K562 (cell line): ENCODE measurements around the gene VWA3A. TPM values are rescaled to one million over a fixed set of nuclear protein-coding genes. Genes with fewer than 3 reads are reported as not detected.

Experiments
- CC2D1A ChIP-seq: fragments of 450-650 bp; IDR thresholded peaks from 2 replicates; pipeline ENCODE4 v1.6.1; 2017; ENCODE audit warnings: mild to moderate bottlenecking
- EP300 ChIP-seq: IDR thresholded peaks from 2 replicates; pipeline ENCODE4 v1.6.1; 2012; ENCODE audit warnings: low read length, improper control_type of control experiment
- FOSL1 ChIP-seq: fragments of 200-800 bp; sonication (Bioruptor generic); conservative IDR thresholded peaks from 2 replicates; pipeline ENCODE4 v1.6.1; 2016; ENCODE audit warnings: missing genetic modification characterization, missing compliant biosample characterization
- KAT2B ChIP-seq: IDR thresholded peaks from one replicate; pipeline ENCODE4 v1.6.1; 2012; ENCODE audit warnings: low read depth, mild to moderate bottlenecking, control low read depth, inconsistent platforms, low read length, moderate library complexity
- LCOR ChIP-seq: sonication (generic); formaldehyde crosslinking; IDR thresholded peaks from 2 replicates; pipeline ENCODE4 v1.8.0; 2022; ENCODE audit warnings: mild to moderate bottlenecking, missing genetic modification reagents
- MEF2D ChIP-seq: conservative IDR thresholded peaks from 2 replicates; pipeline ENCODE4 v1.6.1; 2016; ENCODE audit warnings: low read depth, missing genetic modification characterization, missing compliant biosample characterization
- NR4A1 ChIP-seq, 2 experiments: fragments of 250-450 bp in 1 of 2; fragments of 450-650 bp in 1 of 2; sonication (Bioruptor Pico) in 1 of 2; IDR thresholded peaks; 2 replicates each; pipeline versions ENCODE4 v1.4.0 to v1.6.1; 2016 to 2020; ENCODE audit warnings: mild to moderate bottlenecking in 2 of 2, missing compliant biosample characterization in 1 of 2, missing genetic modification characterization in 1 of 2, moderate library complexity in 1 of 2
- OTX1 ChIP-seq: fragments of 450-650 bp; formaldehyde crosslinking; IDR thresholded peaks from 2 replicates; pipeline ENCODE4 v1.4.0; 2022; ENCODE audit warnings: mild to moderate bottlenecking
- POLR2A ChIP-seq: fragments of 450-650 bp; conservative IDR thresholded peaks from 2 replicates; pipeline ENCODE4 v1.6.1; 2016
- POLR2G ChIP-seq: fragments of 200-400 bp; formaldehyde crosslinking; IDR thresholded peaks from 2 replicates; pipeline ENCODE4 v1.6.1; 2017; ENCODE audit warnings: low read depth, mild to moderate bottlenecking, antibody characterized with exemption, low read length, moderate library complexity
- POLR3A ChIP-seq: IDR thresholded peaks from 2 replicates; pipeline ENCODE4 v1.6.1; 2011; ENCODE audit warnings: borderline replicate concordance, mild to moderate bottlenecking, moderate library complexity; ENCODE audit not compliant: insufficient read length, insufficient read depth; ENCODE audit errors: extremely low read depth
- RHOXF2B ChIP-seq: fragments of 250-450 bp; sonication (Bioruptor Pico); conservative IDR thresholded peaks from 2 replicates; pipeline ENCODE4 v1.5.1; 2021
- SMAD1 ChIP-seq: fragments of 150-350 bp; IDR thresholded peaks from 2 replicates; pipeline ENCODE4 v1.6.1; 2014; ENCODE audit warnings: low read length, low read depth; ENCODE audit not compliant: partially characterized antibody
- TAF1 ChIP-seq: IDR thresholded peaks from 2 replicates; pipeline ENCODE4 v1.6.1; 2011; ENCODE audit warnings: mild to moderate bottlenecking, low read length, moderate library complexity; ENCODE audit not compliant: insufficient read depth, control insufficient read depth, severe bottlenecking; ENCODE audit errors: extremely low read depth
- TAL1 ChIP-seq: fragments of 450-650 bp; IDR thresholded peaks from 2 replicates; pipeline ENCODE4 v1.6.1; 2016; ENCODE audit warnings: mild to moderate bottlenecking
- TBL1XR1 ChIP-seq, 2 experiments: IDR thresholded peaks; 2 replicates each; pipeline ENCODE4 v1.6.1; 2012; ENCODE audit warnings: improper control_type of control experiment in 2 of 2, low read length in 2 of 2, mild to moderate bottlenecking in 1 of 2
- ZC3H4 ChIP-seq: sonication (generic); formaldehyde crosslinking; IDR thresholded peaks from 2 replicates; pipeline ENCODE4 v1.9.0; 2021; ENCODE audit warnings: missing genetic modification reagents, borderline replicate concordance
- ZNF316 ChIP-seq: fragments of 450-650 bp; IDR thresholded peaks from 2 replicates; pipeline ENCODE4 v1.6.1; 2016
- ZNF512 ChIP-seq: IDR thresholded peaks from 2 replicates; pipeline ENCODE4 v1.6.1; 2016; ENCODE audit warnings: missing genetic modification characterization, missing compliant biosample characterization
- ZNF584 ChIP-seq: fragments of 200-800 bp; sonication (Bioruptor generic); IDR thresholded peaks from 2 replicates; pipeline ENCODE4 v1.6.1; 2016; ENCODE audit warnings: low read depth, mild to moderate bottlenecking, missing genetic modification characterization, missing compliant biosample characterization
- polyA plus RNA-seq, 8 experiments: library from polyadenylated mRNA; depleted of rRNA in 4 of 8; stranded (reverse) in 5 of 8; unstranded in 3 of 8; fragments of >200 nt; fragmentation: Nextera tagmentation in 2 of 8; fragmentation: Illumina TruSeq in 1 of 8; extraction: Ambion mirVana in 2 of 8; extraction: Trizol in 1 of 8; gene quantifications; 2 replicates each; pipeline versions ENCODE4 v1.2.1 to v1.2.3, GENCODE V29; 2011 to 2014; ENCODE audit warnings: inconsistent platforms in 1 of 8, missing spikeins in 1 of 8
- total RNA-seq, 7 experiments: library from RNA; depleted of rRNA in 6 of 7; stranded (reverse); fragments of >200 nt in 6 of 7; fragmentation: Illumina TruSeq in 2 of 7; extraction: Trizol in 2 of 7; gene quantifications; 2 replicates each; pipeline versions ENCODE4 v1.2.1 to v1.2.3, GENCODE V29; 2011 to 2021; ENCODE audit warnings: low replicate concordance in 1 of 7
- TF ChIP-seq, protein P1 (sequence below): sonication (generic); formaldehyde crosslinking; IDR thresholded peaks from 2 replicates; pipeline ENCODE4 v1.8.0; 2023; ENCODE audit warnings: missing genetic modification reagents, mild to moderate bottlenecking, borderline replicate concordance
- TF ChIP-seq, protein P2 (sequence below): sonication (generic); formaldehyde crosslinking; IDR thresholded peaks from 2 replicates; pipeline ENCODE4 v1.9.0; 2022; ENCODE audit warnings: mild to moderate bottlenecking, missing genetic modification reagents

VWA3A gene
- total and polyA plus RNA-seq, 9 of the 15 experiments (the other 6 are each of a cell fraction or from before 2014, with no cell fraction given) = not detected

DNA sequence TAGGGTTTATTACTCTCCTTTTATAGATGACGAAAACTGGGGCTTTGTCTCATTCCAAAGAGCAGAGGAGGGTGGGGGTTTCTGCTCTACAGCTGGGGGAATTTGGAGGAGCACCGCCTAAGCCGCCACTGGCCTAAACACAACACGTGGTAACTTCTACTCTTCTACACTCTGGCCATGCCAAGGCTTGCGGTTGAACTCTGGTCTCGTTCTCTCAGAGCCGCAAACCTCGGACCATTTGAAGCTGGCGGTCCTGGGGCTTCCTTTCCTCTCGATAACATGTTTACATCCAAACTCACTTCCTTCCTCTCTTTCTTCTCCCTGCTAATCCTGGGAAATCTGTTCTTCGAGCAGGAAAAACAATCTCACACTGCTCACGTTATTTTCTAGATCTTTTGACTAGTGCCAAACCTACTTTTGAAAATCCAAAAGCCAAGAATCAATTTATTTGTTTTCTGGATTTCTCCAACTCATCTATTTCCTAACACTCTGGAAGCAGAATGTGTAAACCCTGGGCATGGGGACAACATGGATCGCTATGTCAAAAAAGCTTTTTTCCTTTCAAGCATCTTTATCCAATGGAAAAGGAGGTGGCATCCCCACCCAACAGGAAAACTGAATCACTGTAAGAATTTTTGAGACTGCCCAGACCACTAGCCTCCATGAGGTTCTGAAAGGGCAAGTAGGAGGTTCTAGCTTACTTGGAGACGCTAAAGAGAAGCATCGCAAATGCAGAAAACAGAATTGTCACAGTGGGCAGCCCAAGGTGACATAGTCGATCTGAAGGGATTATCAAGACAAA lies 100.1 kb downstream of the VWA3A start (continued):
- TF ChIP-seq, protein P1, sequence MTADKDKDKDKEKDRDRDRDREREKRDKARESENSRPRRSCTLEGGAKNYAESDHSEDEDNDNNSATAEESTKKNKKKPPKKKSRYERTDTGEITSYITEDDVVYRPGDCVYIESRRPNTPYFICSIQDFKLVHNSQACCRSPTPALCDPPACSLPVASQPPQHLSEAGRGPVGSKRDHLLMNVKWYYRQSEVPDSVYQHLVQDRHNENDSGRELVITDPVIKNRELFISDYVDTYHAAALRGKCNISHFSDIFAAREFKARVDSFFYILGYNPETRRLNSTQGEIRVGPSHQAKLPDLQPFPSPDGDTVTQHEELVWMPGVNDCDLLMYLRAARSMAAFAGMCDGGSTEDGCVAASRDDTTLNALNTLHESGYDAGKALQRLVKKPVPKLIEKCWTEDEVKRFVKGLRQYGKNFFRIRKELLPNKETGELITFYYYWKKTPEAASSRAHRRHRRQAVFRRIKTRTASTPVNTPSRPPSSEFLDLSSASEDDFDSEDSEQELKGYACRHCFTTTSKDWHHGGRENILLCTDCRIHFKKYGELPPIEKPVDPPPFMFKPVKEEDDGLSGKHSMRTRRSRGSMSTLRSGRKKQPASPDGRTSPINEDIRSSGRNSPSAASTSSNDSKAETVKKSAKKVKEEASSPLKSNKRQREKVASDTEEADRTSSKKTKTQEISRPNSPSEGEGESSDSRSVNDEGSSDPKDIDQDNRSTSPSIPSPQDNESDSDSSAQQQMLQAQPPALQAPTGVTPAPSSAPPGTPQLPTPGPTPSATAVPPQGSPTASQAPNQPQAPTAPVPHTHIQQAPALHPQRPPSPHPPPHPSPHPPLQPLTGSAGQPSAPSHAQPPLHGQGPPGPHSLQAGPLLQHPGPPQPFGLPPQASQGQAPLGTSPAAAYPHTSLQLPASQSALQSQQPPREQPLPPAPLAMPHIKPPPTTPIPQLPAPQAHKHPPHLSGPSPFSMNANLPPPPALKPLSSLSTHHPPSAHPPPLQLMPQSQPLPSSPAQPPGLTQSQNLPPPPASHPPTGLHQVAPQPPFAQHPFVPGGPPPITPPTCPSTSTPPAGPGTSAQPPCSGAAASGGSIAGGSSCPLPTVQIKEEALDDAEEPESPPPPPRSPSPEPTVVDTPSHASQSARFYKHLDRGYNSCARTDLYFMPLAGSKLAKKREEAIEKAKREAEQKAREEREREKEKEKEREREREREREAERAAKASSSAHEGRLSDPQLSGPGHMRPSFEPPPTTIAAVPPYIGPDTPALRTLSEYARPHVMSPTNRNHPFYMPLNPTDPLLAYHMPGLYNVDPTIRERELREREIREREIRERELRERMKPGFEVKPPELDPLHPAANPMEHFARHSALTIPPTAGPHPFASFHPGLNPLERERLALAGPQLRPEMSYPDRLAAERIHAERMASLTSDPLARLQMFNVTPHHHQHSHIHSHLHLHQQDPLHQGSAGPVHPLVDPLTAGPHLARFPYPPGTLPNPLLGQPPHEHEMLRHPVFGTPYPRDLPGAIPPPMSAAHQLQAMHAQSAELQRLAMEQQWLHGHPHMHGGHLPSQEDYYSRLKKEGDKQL (CRISPR knock-in tag) = no peak
- TF ChIP-seq ZNF512 (tag) (0 out of 2 replicates have a peak, but pooled peaks have one; percentile 16), FOSL1 (tag) (no peak), KAT2B (no peak), TAL1 (no peak), CC2D1A (no peak), LCOR (CRISPR knock-in tag) (no peak), ZNF316 (no peak), TBL1XR1 (IDR thresholded peaks at IDR 0.05; ENCODE audit: low read length in 2 of 2) (no peak), POLR2A (peak; percentile 36), ZNF584 (CRISPR knock-in tag) (no peak), EP300 (no peak), TAF1 (peak; percentile 7), NR4A1 (CRISPR knock-in tag; IDR thresholded peaks at IDR 0.05) (no peak), NR4A1 (tag; IDR thresholded peaks at IDR 0.05) (0 out of 2 replicates have a peak, but pooled peaks have one; percentile 24), OTX1 (CRISPR knock-in tag) (no peak), POLR2G (no peak), MEF2D (tag) (no peak), RHOXF2B (no peak), SMAD1 (no peak), ZC3H4 (no peak), POLR3A (no peak)
- TF ChIP-seq, protein P2, sequence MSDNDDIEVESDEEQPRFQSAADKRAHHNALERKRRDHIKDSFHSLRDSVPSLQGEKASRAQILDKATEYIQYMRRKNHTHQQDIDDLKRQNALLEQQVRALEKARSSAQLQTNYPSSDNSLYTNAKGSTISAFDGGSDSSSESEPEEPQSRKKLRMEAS (CRISPR knock-in tag) = peak; percentile 86
